HepG2 (cell line): ENCODE measurements around the gene SERPINA6.

Experiments
- ARNT ChIP-seq: fragments of 450-650 bp; IDR thresholded peaks from 2 replicates; pipeline ENCODE4 v1.6.1; 2017
- CTCF ChIP-seq: sonication (generic); formaldehyde crosslinking; IDR thresholded peaks from 2 replicates; pipeline ENCODE4 v1.5.0; 2020; ENCODE audit warnings: mild to moderate bottlenecking, missing genetic modification reagents, moderate library complexity
- FOXA1 ChIP-seq, 2 experiments: fragments of 450-650 bp in 1 of 2; sonication (generic) in 1 of 2; formaldehyde crosslinking in 1 of 2; IDR thresholded peaks; 2 replicates each; pipeline versions ENCODE4 v1.4.0 to v1.6.1; 2016 to 2020; ENCODE audit warnings: missing genetic modification reagents in 1 of 2
- NFE2L1 ChIP-seq: sonication (generic); formaldehyde crosslinking; IDR thresholded peaks from 2 replicates; pipeline ENCODE4 v1.4.0; 2020; ENCODE audit warnings: missing genetic modification reagents, mild to moderate bottlenecking, borderline replicate concordance
- NFIB ChIP-seq: sonication (generic); formaldehyde crosslinking; IDR thresholded peaks from 2 replicates; pipeline ENCODE4 v1.9.0; 2021; ENCODE audit warnings: missing genetic modification reagents, mild to moderate bottlenecking, borderline replicate concordance
- PHF8 ChIP-seq: sonication (generic); formaldehyde crosslinking; IDR thresholded peaks from 2 replicates; pipeline ENCODE4 v1.5.0; 2020; ENCODE audit warnings: missing genetic modification reagents
- REST ChIP-seq, 2 experiments: IDR thresholded peaks; 2 replicates each; pipeline ENCODE4 v1.6.1; 2011 to 2012; ENCODE audit warnings: low read length in 2 of 2, borderline replicate concordance in 1 of 2, low read depth in 1 of 2, mild to moderate bottlenecking in 1 of 2, moderate library complexity in 1 of 2
- TERF1 ChIP-seq: sonication (generic); formaldehyde crosslinking; IDR thresholded peaks from 2 replicates; pipeline ENCODE4 v1.8.0; 2022; ENCODE audit warnings: mild to moderate bottlenecking, missing genetic modification reagents, moderate library complexity
- ZKSCAN5 ChIP-seq: sonication (generic); formaldehyde crosslinking; IDR thresholded peaks from 2 replicates; pipeline ENCODE4 v1.5.1; 2020; ENCODE audit warnings: mild to moderate bottlenecking, missing genetic modification reagents
- ZNF136 ChIP-seq: sonication (generic); formaldehyde crosslinking; IDR thresholded peaks from 2 replicates; pipeline ENCODE4 v1.8.1; 2022; ENCODE audit warnings: low read depth, mild to moderate bottlenecking, moderate library complexity, missing genetic modification reagents
- ZNF232 ChIP-seq: sonication (generic); formaldehyde crosslinking; IDR thresholded peaks from 2 replicates; pipeline ENCODE4 v1.4.0; 2020; ENCODE audit warnings: missing genetic modification reagents, borderline replicate concordance
- ZNF335 ChIP-seq: sonication (generic); formaldehyde crosslinking; IDR thresholded peaks from 2 replicates; pipeline ENCODE4 v1.4.0; 2020; ENCODE audit warnings: missing genetic modification reagents
- ZNF350 ChIP-seq: sonication (generic); formaldehyde crosslinking; IDR thresholded peaks from 2 replicates; pipeline ENCODE4 v1.4.0; 2020; ENCODE audit warnings: mild to moderate bottlenecking, low read depth, missing genetic modification reagents, borderline replicate concordance
- ZSCAN25 ChIP-seq: sonication (generic); formaldehyde crosslinking; IDR thresholded peaks from 2 replicates; pipeline ENCODE4 v1.8.0; 2022; ENCODE audit warnings: mild to moderate bottlenecking, missing genetic modification reagents

- TF ChIP-seq ZNF136 (CRISPR knock-in tag) (no peak), PHF8 (CRISPR knock-in tag) (no peak), NFE2L1 (CRISPR knock-in tag) (no peak), CTCF (CRISPR knock-in tag) (peak; percentile 7; the same call in 1 of the 2 replicates), ZNF335 (CRISPR knock-in tag) (no peak), ZNF350 (CRISPR knock-in tag) (no peak), FOXA1 (IDR thresholded peaks at IDR 0.05) (no peak), FOXA1 (CRISPR knock-in tag; IDR thresholded peaks at IDR 0.05) (no peak), ARNT (no peak), TERF1 (CRISPR knock-in tag) (no peak), ZSCAN25 (CRISPR knock-in tag) (no peak), NFIB (CRISPR knock-in tag) (no peak), ZNF232 (no peak), REST (IDR thresholded peaks at IDR 0.05; ENCODE audit: borderline replicate concordance in 1 of 2, low read depth in 1 of 2, low read length in 2 of 2) (no peak), ZKSCAN5 (CRISPR knock-in tag) (no peak)
Measured at GRCh38 chr14:94317259-94317658, 5.9 kb downstream of the SERPINA6 start.
